TTC549 (cell line): ENCODE measurements around the gene CFAP92.

Experiments
- FAIRE-seq: peaks from 2 replicates; lab custom pipeline; 2012; peaks lifted over from hg19 to GRCh38; lab: Jason Lieb, UNC

Gene CFAP92

DNA sequence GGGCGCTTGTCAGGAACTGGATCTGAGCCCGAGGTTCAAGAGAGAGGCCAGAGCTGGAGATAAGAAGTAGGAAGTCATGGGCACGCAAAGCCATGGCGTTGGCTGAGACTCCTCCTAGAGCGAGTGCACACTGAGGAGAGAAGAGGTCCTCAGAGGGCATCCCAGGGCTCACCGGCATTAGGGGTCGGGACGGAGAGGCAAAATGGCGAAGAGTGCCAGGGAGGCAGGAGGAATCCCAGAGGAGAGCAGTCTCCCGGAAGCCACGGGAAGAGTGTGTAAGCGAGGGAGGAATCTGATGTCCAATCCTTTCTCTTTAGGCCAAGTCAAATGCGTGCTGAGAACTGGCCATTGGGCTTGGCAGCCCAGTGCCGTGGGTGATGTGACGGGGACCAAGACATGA, 31.2 kb upstream of the CFAP92 start:
- FAIRE-seq = no peak

DNA sequence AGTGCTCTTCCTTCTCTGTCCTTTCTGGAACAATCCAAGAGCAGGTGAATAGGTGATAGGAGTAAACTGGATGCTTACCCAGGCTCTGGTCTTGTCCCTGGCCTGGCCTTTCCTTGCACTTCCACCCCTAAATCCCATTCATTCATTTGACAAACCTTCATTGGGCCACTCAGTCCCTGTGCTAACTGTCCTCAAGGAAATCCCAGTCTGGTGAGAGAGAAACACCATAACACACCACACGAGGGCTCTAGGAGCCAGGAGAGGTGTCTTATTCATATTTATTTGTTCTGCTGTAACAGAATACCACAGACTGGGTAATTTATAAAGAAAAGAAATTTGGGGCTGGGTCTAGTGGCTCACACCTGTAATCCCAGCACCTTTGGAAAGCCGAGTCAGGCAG, 30.0 kb upstream of the CFAP92 start:
- no peak for FAIRE-seq

DNA sequence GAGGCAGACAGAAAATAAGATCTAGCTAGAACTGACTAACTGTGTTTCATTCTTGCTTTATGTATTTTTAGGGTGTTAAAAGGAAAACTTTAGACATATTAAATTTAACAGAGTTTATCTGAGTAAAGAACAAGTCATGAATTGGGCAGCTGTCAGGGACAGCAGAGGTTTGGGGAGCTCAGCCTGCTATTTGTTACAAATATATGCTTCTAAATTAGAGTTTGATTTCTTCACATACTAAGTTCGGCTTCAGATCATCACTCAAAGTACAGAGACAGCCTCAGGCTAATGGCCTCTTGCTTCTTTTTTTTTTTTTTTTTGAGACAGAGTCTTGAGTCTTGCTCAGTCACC, 29.1 kb upstream of the CFAP92 start:
- FAIRE-seq = no peak

DNA sequence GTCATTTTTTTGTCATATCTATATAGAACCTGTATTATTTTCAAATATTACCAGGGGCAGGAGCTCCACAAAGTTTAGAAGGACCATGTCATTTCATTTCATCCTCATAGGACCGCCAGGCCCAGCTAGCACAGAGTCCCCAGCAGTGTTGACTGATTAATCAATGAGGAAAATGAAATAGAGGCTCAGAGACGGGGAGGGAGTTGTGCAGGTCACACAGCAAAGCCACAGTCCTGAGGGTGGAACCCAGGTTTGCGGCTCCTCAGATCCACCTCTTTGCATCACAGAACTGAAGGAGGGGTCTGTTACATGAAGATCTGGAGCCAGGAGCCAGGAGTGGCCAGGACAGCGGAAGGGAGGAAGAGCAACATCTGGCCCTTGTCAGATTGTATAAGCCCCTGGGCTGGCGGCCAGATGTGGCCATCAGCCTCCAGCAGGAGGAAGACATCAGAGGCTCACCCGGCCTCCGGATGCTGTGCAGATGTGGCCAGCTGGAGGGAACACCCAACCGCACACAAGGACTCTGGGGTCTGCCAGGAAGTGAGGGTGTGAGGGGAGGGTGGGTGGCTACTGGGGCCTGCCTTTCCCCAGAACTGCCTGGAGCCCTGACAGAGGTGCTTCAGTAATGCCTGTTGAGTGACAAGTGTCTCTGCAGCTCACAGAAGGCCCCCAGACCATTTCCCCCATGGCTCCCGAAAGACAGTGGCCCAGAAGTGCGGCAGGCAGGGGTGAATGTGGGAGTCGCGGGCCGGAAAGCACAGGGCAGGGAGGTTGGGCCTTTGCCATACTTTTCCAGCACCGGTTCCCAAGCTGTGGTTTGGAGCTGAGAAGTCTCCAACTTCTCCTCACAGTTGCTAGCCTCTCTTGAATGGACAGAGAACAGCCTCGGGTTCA, 28.5 kb upstream of the CFAP92 start:
- no peak for FAIRE-seq

DNA sequence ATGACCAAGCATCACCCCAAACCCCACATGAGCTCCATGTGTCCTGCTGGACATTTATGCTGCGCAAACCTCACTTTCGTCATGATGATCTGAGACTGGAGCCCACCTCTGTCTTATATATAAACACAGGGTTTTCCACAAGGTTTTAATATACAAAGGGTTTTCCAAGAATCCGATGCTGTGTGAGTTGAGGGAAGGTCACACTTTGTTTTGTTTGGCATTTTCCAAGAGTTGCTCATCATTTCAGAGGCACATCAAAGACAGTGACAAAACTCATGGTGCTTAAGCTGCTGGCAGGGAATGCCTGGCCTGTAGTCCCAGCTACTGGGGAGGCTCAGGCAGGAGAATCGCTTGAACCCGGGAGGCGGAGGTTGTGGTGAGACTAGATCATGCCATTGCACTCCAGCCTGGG, 27.3 kb upstream of the CFAP92 start:
- no peak for FAIRE-seq

DNA sequence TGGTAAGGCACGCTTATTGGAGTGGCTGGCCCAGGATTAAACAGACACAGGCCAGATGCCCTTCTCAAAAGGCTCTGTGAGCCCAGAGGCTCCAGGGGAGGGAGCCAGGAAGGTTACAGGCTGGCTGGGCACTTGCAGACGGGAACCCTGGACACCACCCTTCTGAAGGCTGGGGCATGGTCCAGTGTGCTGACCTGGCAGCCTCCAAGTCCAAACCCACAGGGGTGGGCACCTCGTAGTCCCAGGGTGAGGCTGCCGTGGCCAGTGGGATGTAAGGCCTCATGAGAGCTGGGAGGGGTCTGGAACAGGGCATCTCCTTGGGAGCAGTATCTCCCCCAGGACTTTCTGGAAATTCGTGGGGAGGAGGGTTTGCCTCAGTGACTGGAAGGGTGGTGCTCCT, 26.8 kb upstream of the CFAP92 start:
- FAIRE-seq = no peak

DNA sequence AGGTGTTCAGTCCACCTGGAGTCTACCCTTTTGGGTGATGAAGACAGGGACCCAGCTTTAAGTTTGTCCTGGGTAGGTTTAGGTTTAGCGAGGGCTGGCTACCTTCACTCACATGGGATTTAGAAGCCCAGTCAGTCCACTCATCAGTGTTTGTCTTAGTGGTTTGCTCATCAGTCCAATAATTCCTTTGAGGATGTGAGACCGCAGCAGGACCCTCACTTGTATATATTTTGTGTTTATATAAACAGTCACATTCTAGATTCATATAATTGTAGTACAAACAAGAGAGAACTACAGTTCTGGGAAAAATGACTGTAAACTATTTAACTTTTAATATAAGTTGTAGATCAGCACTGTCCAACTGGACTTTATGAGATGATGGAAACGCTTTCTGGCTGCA, 25.4 kb upstream of the CFAP92 start:
- no peak for FAIRE-seq

DNA sequence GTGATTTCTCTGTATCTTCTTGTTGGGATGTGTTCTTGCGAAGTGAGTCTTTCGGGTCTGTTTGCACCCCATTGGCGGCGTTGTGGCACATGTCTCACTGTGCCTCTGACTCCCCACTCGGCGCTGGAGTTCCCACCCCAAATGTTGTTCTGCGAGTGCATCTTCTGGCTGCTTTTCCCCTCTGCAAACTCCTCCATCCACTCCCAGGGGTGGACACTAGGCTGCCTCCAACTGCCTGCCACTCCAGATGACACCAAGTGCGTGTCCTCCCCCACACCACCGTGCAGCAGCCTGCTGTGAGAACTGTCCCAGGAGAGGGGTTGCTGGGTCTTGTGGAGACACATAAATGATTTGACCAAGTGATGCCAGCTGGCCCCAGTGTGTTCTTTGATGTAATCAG, 24.9 kb upstream of the CFAP92 start:
- no peak for FAIRE-seq

DNA sequence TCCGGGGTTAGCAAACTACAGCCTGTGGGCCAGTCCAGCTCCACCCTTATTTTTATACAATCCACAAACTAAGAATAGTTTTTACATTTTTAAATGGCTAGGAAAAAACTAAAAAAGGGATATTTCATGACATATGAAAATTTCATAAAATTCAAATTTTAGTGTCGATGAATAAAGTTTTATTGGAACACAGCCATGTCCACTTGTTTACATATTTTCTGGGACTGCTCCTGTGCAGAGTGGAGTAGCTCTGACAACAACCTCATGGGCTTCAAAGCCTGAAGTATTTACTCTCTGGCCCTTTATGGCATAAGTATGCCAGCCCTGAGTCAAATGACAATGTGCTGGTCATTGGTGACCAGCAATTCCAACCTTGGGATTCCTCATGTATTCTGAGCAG, 24.4 kb upstream of the CFAP92 start:
- FAIRE-seq = no peak

DNA sequence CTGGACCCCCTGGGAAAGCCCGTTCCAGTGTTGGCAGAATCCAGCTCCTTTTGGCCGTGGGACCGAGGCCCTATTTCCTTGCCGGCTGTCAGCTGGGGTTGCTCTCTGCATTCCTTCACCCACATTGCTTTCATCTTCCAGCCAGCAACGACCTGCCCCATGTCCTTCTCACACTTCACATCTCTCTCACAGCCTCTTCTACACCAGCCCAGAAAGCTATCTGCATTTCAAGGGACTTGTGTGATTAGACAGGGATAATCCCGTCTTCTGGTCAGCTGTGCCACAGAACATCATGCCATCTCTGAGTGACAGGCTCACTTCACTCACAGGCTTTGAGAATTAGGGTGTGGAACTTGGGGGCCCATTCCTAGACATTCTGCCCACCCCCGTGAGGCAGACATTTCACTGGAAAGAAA, 23.6 kb upstream of the CFAP92 start:
- no peak for FAIRE-seq

DNA sequence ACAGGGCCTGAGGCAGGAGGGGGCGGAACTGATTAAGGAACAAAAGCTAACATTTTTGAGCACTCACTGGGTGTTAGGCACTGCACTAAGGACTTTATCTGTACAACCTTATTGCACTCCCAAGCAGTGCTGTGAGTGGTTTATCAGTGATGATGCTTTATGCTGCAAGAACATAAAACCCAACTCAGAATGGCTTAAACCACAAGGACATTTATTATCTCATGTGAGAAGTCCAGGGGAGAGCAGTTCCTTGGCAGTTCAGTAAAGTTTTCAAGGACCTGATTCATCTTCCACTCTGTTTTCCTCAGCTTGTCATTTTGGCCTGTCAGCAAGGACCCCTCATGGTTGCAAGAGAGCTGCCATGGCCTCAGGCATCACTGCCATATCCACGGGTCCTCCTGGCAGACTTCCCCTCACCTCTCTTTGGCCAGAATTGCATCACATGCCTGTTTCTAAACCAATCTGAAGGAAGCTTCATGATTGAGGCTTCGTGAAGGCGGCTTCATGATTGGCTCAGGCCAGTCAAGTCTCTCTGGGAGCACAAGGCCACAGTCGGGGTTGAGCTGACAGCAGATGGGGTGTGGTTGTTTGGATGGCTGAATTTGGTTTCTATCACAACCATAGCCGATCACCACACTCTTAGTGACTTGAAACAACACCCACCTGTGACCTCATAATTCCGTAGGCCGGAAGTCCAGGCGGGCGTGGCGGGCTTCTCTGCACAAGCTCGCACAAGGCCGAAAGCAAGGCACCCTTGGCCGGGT, 23.0 kb upstream of the CFAP92 start:
- FAIRE-seq = no peak

DNA sequence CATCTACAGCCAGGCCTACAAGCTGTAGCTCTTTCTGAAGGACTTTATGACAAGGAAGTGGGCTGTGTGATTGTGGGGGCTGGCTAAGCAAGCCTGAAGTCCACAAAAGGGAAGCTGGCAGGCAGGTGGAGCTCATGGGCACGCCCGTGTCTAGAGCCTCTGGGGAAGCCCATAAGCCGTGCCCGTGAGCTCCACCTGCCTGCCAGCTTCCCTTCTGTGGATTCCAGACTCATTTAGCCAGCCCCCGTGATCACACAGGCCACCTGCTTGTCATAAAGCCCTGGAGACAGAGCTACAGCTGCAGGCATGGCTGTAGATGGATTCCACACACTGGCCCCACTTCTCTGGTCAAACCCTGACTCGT, 22.5 kb upstream of the CFAP92 start:
- FAIRE-seq = no peak

DNA sequence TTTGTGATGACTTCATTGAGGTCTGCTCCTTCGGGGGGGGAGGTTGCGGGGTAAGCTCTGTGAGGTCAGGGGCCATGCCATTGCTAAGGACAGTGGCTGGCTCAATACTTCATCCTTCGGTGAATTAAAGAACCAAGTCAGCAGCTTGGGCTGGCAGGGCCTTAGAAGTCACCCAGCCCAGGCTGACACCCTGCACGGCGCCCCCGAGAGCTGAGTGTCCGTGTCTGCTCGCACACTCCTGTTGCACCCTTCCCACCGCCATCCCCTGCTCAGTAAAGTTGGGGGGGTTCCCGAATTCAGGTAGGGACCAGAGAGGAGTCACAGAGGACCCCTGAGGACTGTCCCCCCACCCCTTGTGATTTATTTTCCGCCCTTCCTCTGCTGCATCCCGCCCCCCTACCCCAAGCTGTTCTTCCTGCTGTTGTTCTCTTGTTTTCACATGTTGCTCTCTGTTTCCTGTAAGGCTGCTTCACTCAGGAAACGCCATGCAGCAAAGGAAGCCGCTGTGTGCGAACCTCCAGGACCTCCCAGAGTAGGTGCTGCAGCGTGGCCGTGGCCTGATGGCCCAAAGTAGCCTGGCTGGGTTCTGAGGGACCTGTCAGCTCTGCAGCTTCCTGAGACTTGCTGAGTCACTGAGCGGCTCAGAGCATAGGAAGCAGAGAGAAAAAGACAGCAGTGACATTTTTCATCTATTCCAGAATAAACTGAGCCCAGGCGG, 21.7 kb upstream of the CFAP92 start:
- FAIRE-seq = no peak

DNA sequence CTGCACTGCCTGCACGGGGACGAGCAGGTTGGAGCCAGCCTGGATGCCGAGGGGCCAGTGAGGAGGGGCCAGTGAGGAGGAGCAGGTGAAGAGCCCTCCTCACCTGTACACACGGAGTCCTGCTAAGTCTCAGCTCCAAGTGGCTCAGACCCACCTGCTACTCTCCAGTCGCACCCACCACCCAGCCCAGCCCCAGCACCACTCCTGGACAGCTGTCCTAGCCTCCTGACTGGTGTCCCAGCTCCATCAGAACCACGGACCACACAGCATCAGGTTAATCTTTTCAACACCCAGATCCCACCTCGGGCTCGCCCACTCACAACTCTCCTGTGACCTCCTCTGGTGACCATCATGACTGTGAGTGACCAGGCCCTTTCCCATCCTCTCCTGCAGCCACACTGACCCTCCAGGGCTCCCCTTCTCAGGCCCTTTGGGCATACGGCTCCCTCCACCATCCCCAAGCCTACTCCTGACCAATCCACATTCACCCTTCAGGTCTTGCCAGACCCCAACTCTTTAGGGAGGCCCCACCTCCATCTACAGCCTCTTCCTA, 21.0 kb upstream of the CFAP92 start:
- no peak for FAIRE-seq

DNA sequence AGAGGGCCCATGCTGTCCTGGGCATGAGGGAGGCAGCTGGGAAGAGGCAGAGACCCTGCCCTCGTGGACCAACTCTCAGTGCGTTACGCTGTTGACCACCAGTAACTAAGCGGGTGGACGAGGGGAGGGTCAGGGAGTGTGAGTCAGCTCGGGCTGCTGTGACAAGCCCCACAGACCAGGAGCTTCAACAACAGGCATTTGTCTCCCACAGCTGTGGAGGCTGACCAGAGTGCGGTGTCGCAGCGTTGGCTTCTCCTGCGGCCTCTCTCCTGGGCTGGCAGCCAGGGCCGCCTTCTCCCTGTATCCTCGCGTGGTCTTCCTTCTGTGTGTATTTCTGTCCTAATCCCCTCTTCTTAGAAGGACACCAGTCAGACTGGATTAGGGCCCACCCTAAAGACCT, 20.3 kb upstream of the CFAP92 start:
- no peak for FAIRE-seq

DNA sequence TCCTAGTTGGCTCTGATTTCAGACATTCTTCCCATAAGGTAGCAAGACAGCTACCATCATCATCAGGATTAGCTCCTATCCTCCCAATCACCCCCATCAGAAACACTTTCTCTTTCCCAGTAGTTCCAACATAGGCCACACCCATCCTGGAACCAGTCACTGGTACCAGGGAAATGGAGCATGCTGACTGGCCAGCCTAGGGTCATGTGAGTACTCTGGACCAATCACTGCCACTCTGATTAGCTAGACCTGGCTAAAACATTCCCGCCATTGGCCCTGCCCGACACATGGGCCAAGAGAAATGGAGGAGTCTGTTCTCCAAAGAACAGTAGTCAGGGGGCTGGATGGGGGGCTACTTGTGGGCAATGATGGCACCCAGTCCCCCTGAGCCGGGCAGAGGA, 19.6 kb upstream of the CFAP92 start:
- FAIRE-seq = no peak

DNA sequence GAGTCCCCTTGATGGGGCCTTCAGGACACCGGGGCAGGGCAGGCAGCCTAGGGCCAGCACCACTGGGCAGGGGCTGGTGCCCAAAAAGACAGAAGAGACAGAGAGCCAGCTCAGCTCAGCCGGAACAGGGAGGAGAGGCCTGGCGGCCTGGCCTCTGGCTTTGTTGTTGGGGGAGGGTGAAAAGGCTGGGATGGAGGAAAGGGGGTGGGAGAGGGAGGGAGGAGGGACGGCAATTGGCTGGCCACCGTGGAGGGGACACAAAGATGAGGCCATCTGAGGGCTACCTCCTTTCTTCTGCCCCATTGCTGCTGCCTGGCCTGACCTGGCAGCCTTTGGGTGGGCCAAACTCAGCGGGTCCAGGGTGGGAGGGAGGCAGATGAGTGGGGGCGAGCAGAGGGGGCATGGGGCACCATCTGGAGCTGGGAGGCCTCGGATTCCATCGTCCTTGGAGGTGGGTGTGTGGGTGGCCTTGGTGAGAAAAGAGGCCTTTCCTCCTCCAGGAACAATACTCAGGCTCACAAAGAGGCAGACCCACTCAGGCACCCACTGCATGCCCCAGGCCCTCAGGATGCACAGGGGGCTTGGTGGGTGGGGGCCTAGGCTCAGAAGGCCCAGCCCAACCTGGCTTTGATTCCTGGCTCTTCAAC, 16.6 kb upstream of the CFAP92 start:
- FAIRE-seq = no peak

DNA sequence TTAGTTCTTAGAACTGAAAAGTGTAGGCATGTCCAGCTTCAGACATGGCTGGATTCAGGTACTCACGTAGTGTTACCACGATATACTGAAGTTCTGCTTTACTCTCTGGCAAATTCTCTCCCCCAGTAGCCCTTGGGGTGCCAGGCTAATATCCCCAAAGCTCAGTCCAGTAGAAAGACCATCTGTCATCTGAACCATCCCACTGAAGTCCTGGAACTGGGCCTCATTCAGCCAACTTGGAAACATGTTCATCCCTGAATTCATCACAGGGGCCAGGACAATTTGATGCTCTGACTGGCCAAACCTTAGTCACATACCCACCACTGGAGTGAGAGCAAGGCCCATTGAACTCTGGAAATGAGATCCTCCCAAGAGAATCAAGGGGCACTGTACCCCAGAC, 15.4 kb upstream of the CFAP92 start:
- FAIRE-seq = no peak

DNA sequence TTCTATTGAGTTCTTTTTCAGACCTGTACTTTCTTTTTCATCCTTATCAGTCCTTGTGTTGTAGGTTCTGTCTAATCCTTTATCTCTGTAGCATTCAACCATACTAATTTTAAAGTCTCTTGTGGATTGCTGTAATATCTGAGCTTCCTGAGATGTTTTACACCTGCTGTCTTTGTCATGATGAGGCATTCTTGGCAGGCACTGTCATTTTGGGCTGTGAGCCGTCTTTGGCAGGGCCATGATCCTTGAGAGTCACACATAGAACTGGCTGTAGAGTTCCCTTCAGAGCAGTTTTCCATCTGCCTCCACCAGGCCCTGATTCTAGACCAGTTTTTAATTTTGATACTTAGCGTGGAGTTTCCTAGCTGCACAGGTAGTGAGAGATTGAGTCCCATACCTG, 13.9 kb upstream of the CFAP92 start:
- FAIRE-seq = no peak

DNA sequence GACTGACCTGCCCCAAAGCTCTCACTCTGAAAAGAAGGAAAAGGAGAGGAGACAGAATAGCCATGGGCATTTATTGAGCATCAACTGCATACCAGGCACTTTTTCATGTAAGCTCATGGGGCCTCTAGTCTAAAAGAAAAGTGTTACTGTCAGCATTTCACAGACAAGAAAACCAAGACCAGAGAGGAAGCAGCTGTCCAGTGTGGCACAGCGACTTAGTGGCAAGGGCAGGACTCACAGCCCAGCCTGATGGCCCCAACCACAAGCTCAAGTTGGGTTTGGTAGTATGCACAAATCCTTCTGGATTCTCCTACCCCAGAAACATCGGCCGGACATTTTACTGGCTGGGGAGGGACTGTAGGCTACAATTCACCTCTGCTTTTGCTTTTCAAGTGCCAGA, 13.0 kb upstream of the CFAP92 start:
- no peak for FAIRE-seq

DNA sequence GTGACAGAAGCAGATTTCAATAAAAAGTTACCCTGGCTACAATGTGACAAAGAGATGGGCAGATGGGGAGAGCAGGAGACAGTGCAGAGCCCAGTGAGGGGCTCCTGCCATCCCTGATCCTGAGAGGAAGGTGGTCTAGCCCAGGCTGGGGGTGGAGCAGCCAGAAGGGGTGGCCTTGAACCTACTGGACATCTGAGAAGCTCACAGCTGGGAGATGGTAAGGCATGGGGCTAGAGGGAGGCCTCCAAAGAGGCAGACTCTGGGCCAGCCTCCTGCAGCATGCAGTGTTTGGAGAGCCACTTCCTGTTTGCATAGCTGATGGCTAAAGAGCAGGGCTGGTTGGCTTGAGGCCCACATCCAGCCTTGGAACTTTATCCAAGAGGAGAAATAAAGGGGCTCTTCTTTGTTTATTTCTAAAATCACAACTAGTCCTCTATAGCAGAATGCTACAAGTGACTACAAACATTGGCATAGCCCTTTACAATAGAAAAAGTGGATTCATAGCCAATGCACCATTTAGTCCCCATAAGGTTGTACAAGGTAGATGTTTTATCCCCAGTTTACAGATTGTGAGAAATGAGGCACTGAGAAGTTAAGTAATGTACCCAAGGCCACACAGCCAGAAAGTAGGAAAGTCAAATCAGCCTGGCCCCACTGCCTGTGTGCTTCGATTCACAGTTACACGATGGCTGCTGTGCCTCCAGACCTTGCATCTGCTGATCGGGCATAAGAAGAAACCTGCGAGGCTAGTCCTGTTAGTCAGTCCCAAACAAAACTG, 11.8 kb upstream of the CFAP92 start:
- FAIRE-seq = no peak
